Common myeloid progenitor, CD34-positive (primary cell): ENCODE measurements around the gene CCL8.
A peak's percentile ranks its signal among the peaks of the same experiment; 100 is the strongest.

Experiments used
- CTCF ChIA-PET: fragments of 350-600 bp; sonication (Branson Sonifier 250); formaldehyde crosslinking; loops from one replicate; lab custom pipeline; 2021; ENCODE audit warnings: antibody characterized with exemption; lab: Charles Lee
- POLR2A ChIA-PET: fragments of 350-600 bp; sonication (Branson Sonifier 250); formaldehyde crosslinking; loops from one replicate; lab custom pipeline; 2021; ENCODE audit warnings: antibody characterized with exemption; lab: Charles Lee
- DNase-seq, 3 donors: peaks; one replicate each; pipeline versions ENCODE4 v3.0.0 to v3.0.0-alpha.2; 2013
- H3K27ac ChIP-seq, 2 experiments: 1 replicate in 1 of 2; 2 replicates in 1 of 2; pipeline ENCODE4 v1.7.0; 2013; ENCODE audit warnings: inconsistent platforms in 2 of 2, low read length in 2 of 2, mild to moderate bottlenecking in 2 of 2, low read depth in 1 of 2, moderate library complexity in 1 of 2; ENCODE audit not compliant: severe bottlenecking in 2 of 2, insufficient read depth in 1 of 2, poor library complexity in 1 of 2
- H3K27me3 ChIP-seq, 5 experiments: replicated peaks in 2 of 5; 1 replicate in 3 of 5; 2 replicates in 2 of 5; pipeline versions ENCODE4 v1.6.1 to v1.7.0; 2013; ENCODE audit warnings: low read length in 4 of 5, mild to moderate bottlenecking in 2 of 5, moderate library complexity in 2 of 5, inconsistent platforms in 1 of 5; ENCODE audit not compliant: insufficient read depth in 5 of 5, control insufficient read depth in 4 of 5
- H3K36me3 ChIP-seq, 4 experiments: 1 replicate in 2 of 4; 2 replicates in 2 of 4; pipeline versions ENCODE4 v1.6.1 to v1.7.0; 2013; ENCODE audit warnings: low read length in 3 of 4, control low read depth in 1 of 4, mild to moderate bottlenecking in 1 of 4; ENCODE audit not compliant: control insufficient read depth in 4 of 4, insufficient read depth in 4 of 4
- H3K4me1 ChIP-seq, 4 experiments: 1 replicate in 3 of 4; 2 replicates in 1 of 4; pipeline versions ENCODE4 v1.6.1 to v1.7.1; 2013; ENCODE audit warnings: low read length in 3 of 4, mild to moderate bottlenecking in 3 of 4, control low read depth in 1 of 4, inconsistent platforms in 1 of 4, moderate library complexity in 1 of 4; ENCODE audit not compliant: control insufficient read depth in 4 of 4, insufficient read depth in 4 of 4; ENCODE audit errors: control extremely low read depth in 1 of 4
- H3K4me3 ChIP-seq, 7 experiments: 1 replicate in 4 of 7; 2 replicates in 3 of 7; pipeline versions ENCODE4 v1.5.1 to v1.7.0; 2013; ENCODE audit warnings: mild to moderate bottlenecking in 7 of 7, low read length in 6 of 7, moderate library complexity in 6 of 7, inconsistent platforms in 2 of 7, low read depth in 2 of 7, control low read depth in 1 of 7; ENCODE audit not compliant: insufficient read depth in 4 of 7, control insufficient read depth in 1 of 7; ENCODE audit errors: extremely low read depth in 1 of 7
- H3K9me3 ChIP-seq, 5 experiments: 1 replicate in 4 of 5; 2 replicates in 1 of 5; pipeline versions ENCODE4 v1.6.1 to v1.7.1; 2013; ENCODE audit warnings: low read length in 4 of 5, mild to moderate bottlenecking in 2 of 5, inconsistent platforms in 1 of 5, low read depth in 1 of 5, moderate library complexity in 1 of 5; ENCODE audit not compliant: control insufficient read depth in 4 of 5, insufficient read depth in 2 of 5; ENCODE audit errors: control extremely low read depth in 1 of 5
- WGBS: methylation state at CpG from one replicate; pipeline ENCODE4 v1.1.5; 2013; ENCODE audit not compliant: insufficient coverage; 5-methylcytosine and 5-hydroxymethylcytosine counted together

The CCL8 gene

GRCh38 chr17:34354637-34355036 lies 35.4 kb downstream of the CCL8 start:
- ChIA-PET CTCF (interaction anchor here (11.9 kb wide), 1 partner anchor 152 kb away, joined by 318 read pairs; no protein-coding TSS in a partner anchor), POLR2A (no interaction called here)
- Histone ChIP-seq H3K4me1 (peaks cover 0 to 2% (median 0%) of the 10 kb centered on the region in 4 experiments), H3K9me3 (no peaks in the 10 kb centered on the region), H3K36me3 (no peaks in the 10 kb centered on the region), H3K4me3 (no peak overlapping the region), H3K27me3 (peaks cover 0 to 2% (median 0%) of the 10 kb centered on the region in 5 experiments), H3K27ac (no peak overlapping the region)
- no peak for DNase-seq

GRCh38 chr17:34356194-34356593 lies 37.0 kb downstream of the CCL8 start, which contains the start of gene CCL13:
CCL13 (plus strand) TSS chr17:34356480; CDS start chr17:34356527, 47 bp downstream.
- no peaks in the 10 kb centered on the region for H3K27me3 ChIP-seq
- DNase-seq, result no peak
- POLR2A ChIA-PET, result no interaction called here
- H3K4me3 ChIP-seq, result no peak within 1 kb of the TSS
- WGBS, result 100% methylated on average over 3 of the region's 5 CpGs
- CTCF ChIA-PET, result interaction anchor here (11.9 kb wide), 1 partner anchor 153 kb away, joined by 318 read pairs; no protein-coding TSS in a partner anchor
- H3K9me3 ChIP-seq, result no peaks in the 10 kb centered on the region
- H3K4me1 ChIP-seq, result peaks cover 3 to 17% (median 10%) of the 10 kb centered on the region in 4 experiments
- H3K36me3 ChIP-seq, result no peaks in the 10 kb centered on the region
- no peak within 1 kb of the TSS for H3K27ac ChIP-seq

GRCh38 chr17:34357398-34357797 lies 38.2 kb downstream of the CCL8 start:
- peaks cover 3 to 25% (median 13%) of the 10 kb centered on the region in 4 experiments for H3K4me1 ChIP-seq
- ChIA-PET CTCF (interaction anchor here (11.9 kb wide), 1 partner anchor 155 kb away, joined by 318 read pairs; no protein-coding TSS in a partner anchor), POLR2A (no interaction called here)
- 90% methylated on average over 2 of the region's 2 CpGs for WGBS
- no peaks in the 10 kb centered on the region for H3K27me3 ChIP-seq
- no peaks in the 10 kb centered on the region for H3K9me3 ChIP-seq
- no peak for DNase-seq
- no peak overlapping the region for H3K27ac ChIP-seq
- no peaks in the 10 kb centered on the region for H3K36me3 ChIP-seq
- H3K4me3 ChIP-seq, result no peak overlapping the region

- CTCF ChIA-PET, result interaction anchor here (11.9 kb wide), 1 partner anchor 156 kb away, joined by 318 read pairs; no protein-coding TSS in a partner anchor
- WGBS, result no CpG with 5 or more reads among the region's 3 CpGs
- no peak for DNase-seq
These were observed 39.4 kb downstream of the CCL8 start for GRCh38 chr17:34358631-34359030.

GRCh38 chr17:34360601-34361270 lies 41.5 kb downstream of the CCL8 start:
- Histone ChIP-seq H3K4me3 (peak overlapping the region in 1 of 7 experiments; percentile 32), H3K27ac (no peak overlapping the region), H3K9me3 (no peaks in the 10 kb centered on the region), H3K36me3 (no peaks in the 10 kb centered on the region), H3K27me3 (no peaks in the 10 kb centered on the region), H3K4me1 (peaks cover 16 to 46% (median 35%) of the 10 kb centered on the region in 4 experiments)
- CTCF ChIA-PET, result interaction anchor here (0.6 to 11.9 kb wide), 52 partner anchors 8 to 622 kb away, joined by 3 to 318 read pairs (median 5); partner anchors contain the start of gene CCL2
- peak in 2 of 3 donors; percentile 69 to 75 for DNase-seq
- POLR2A ChIA-PET, result interaction anchor here (0.7 to 2.7 kb wide), 3 partner anchors 127 to 160 kb away, joined by 3 to 9 read pairs (median 3); no protein-coding TSS in a partner anchor
- 14% methylated on average over 6 of the region's 11 CpGs for WGBS

More at GRCh38 chr17:34358631-34359030, 39.4 kb downstream of the CCL8 start:
- POLR2A ChIA-PET, result no interaction called here
- no peaks in the 10 kb centered on the region for H3K9me3 ChIP-seq
- no peaks in the 10 kb centered on the region for H3K36me3 ChIP-seq
- H3K4me1 ChIP-seq, result peaks cover 3 to 32% (median 18%) of the 10 kb centered on the region in 4 experiments
- no peak overlapping the region for H3K4me3 ChIP-seq
- H3K27me3 ChIP-seq, result no peaks in the 10 kb centered on the region
- no peak overlapping the region for H3K27ac ChIP-seq

GRCh38 chr17:34361478-34362061 lies 42.3 kb downstream of the CCL8 start:
- Histone ChIP-seq H3K4me1 (peaks cover 17 to 53% (median 41%) of the 10 kb centered on the region in 4 experiments), H3K4me3 (no peak overlapping the region), H3K9me3 (no peaks in the 10 kb centered on the region), H3K27me3 (no peaks in the 10 kb centered on the region), H3K36me3 (no peaks in the 10 kb centered on the region), H3K27ac (no peak overlapping the region)
- POLR2A ChIA-PET, result interaction anchor here (0.7 to 2.7 kb wide), 3 partner anchors 159 to 411 kb away, joined by 3 to 9 read pairs (median 3); no protein-coding TSS in a partner anchor
- DNase-seq, result peak; percentile 90 to 95 (median 93)
- CTCF ChIA-PET, result interaction anchor here (0.6 to 11.9 kb wide), 56 partner anchors 9 to 623 kb away, joined by 3 to 318 read pairs (median 4); partner anchors contain the start of genes CCL2 and CCL7
- WGBS, result 36% methylated on average over 8 of the region's 8 CpGs
